NCI-H187 (cell line): ENCODE results near the gene CD4.
A peak's percentile ranks its signal among the peaks of the same experiment; 100 is the strongest.

ENCODE experiments used
- DNase-seq, 2 experiments: peaks; one replicate each; lab custom pipeline; 2025; lab: John Stamatoyannopoulos, UW

CD4 gene

GRCh38 chr12:6816598-6816997, 27.3 kb downstream of the CD4 start:
- DNase-seq: no peak

- DNase-seq: no peak
Measured at GRCh38 chr12:6817098-6817497, 27.8 kb downstream of the CD4 start.

- no peak for DNase-seq
Measured at GRCh38 chr12:6817662-6818157, 28.4 kb downstream of the CD4 start.

GRCh38 chr12:6818222-6818621, 28.9 kb downstream of the CD4 start:
- DNase-seq: no peak

GRCh38 chr12:6818645-6819044, 29.3 kb downstream of the CD4 start:
- DNase-seq: no peak

GRCh38 chr12:6819106-6820030, 30.0 kb downstream of the CD4 start:
- no peak for DNase-seq

- DNase-seq: no peak
Measured at GRCh38 chr12:6820166-6820565, 30.8 kb downstream of the CD4 start.

- DNase-seq: peak; percentile 39 to 65
Measured at GRCh38 chr12:6821591-6822425, 32.5 kb downstream of the CD4 start, which contains the start of gene GPR162. TSS of gene GPR162 (plus strand) at chr12:6821821. CDS start at chr12:6823899, 2,078 bp downstream.

- DNase-seq: no peak
Measured at GRCh38 chr12:6822426-6823135, 33.3 kb downstream of the CD4 start.

- no peak for DNase-seq
Measured at GRCh38 chr12:6823182-6824084, 34.1 kb downstream of the CD4 start.

GRCh38 chr12:6824085-6824775, 34.9 kb downstream of the CD4 start:
- no peak for DNase-seq

GRCh38 chr12:6824901-6825381, 35.6 kb downstream of the CD4 start:
- no peak for DNase-seq

- peak; percentile 57 to 68 for DNase-seq
Measured at GRCh38 chr12:6825398-6826124, 36.2 kb downstream of the CD4 start.

GRCh38 chr12:6826125-6826733, 36.9 kb downstream of the CD4 start:
- DNase-seq: no peak

- DNase-seq: no peak
Measured at GRCh38 chr12:6826734-6827436, 37.6 kb downstream of the CD4 start.

GRCh38 chr12:6827437-6827911, 38.1 kb downstream of the CD4 start:
- peak; percentile 78 to 85 for DNase-seq

- peak in 1 of 2 experiments; percentile 29 for DNase-seq
Measured at GRCh38 chr12:6827982-6828780, 38.9 kb downstream of the CD4 start, which contains the start of gene P3H3. TSS of gene P3H3 (plus strand) at chr12:6828407. CDS start at chr12:6828441, 34 bp downstream.
